Measurements from ENCODE around the gene HACD2. TPM values are rescaled to one million over a fixed set of nuclear protein-coding genes. Genes with fewer than 3 reads are reported as not detected.

Gene HACD2
- total RNA-seq, 1 experiment from 2014 or later: 27.4 TPM

- peaks cover 0 to 6% of the 10 kb centered on the region in 2 experiments; a peak in 2 of 4 replicates for H3K4me1 Mint-ChIP-seq
- no CpG with 5 or more reads among the region's 2 CpGs for WGBS (ENCODE audit: extremely low coverage, insufficient read length, low lambda C conversion rate)
- H3K4me2 ChIP-seq (ENCODE audit: insufficient read depth, insufficient read length, low read length): no peak overlapping the region
- no peak overlapping the region for H3K56ac ChIP-seq (ENCODE audit: insufficient read length, low read depth, low read length)
- H3K9me3 ChIP-seq (ENCODE audit: control insufficient read depth, low read depth, low read length): no peaks in the 10 kb centered on the region
- no peak for TF ChIP-seq CTCF (conservative IDR thresholded peaks at IDR 0.05)
- no peak overlapping the region for H2BK20ac ChIP-seq (ENCODE audit: low read depth, low read length, poor library complexity, severe bottlenecking)
- no peak overlapping the region for H2AK5ac ChIP-seq (ENCODE audit: insufficient read length, low read length)
- H3T11ph ChIP-seq (ENCODE audit: low read length): no peak overlapping the region
- no peak overlapping the region for H2BK5ac ChIP-seq (ENCODE audit: insufficient read length, low read length)
- H3K18ac ChIP-seq (ENCODE audit: insufficient read length, low read depth, low read length): no peak overlapping the region
- H3K79me1 ChIP-seq (ENCODE audit: insufficient read depth, low read depth, low read length, poor library complexity, severe bottlenecking): no peaks in the 10 kb centered on the region
- no peak overlapping the region for H2AFZ ChIP-seq (ENCODE audit: low read length)
- no peak overlapping the region for H4K5ac ChIP-seq (ENCODE audit: insufficient read length, low read depth, low read length)
- H3K23me2 ChIP-seq (ENCODE audit: insufficient read length, low read depth, low read length, poor library complexity, severe bottlenecking): no peaks in the 10 kb centered on the region
- no peak overlapping the region for H3K14ac ChIP-seq (ENCODE audit: insufficient read depth, low read length)
- H3K4ac ChIP-seq (ENCODE audit: low read depth, low read length): no peak overlapping the region
- H2BK15ac ChIP-seq (ENCODE audit: low read depth, low read length): no peak overlapping the region
- H3K4me3 Mint-ChIP-seq: no peak overlapping the region
- no peak overlapping the region for H4K8ac ChIP-seq (replicated peaks; ENCODE audit: insufficient read length, low read depth, low read length)
- H3K23ac ChIP-seq (ENCODE audit: insufficient read length, low read depth, low read length): no peak overlapping the region
- no peaks in the 10 kb centered on the region for H3K27me3 ChIP-seq (ENCODE audit: insufficient read depth, low read length)
- H2BK120ac ChIP-seq (ENCODE audit: low read depth, low read length, poor library complexity, severe bottlenecking): no peak overlapping the region
- no peaks in the 10 kb centered on the region for H3K27me3 Mint-ChIP-seq (ENCODE audit: low read depth)
- no peak overlapping the region for H2BK12ac ChIP-seq (ENCODE audit: insufficient read length, low read depth, low read length)
- H3K9ac ChIP-seq (ENCODE audit: extremely low read depth, insufficient read length, low read length): no peak overlapping the region
- peaks cover 0 to 9% (median 0%) of the 10 kb centered on the region in 3 experiments; a peak in 2 of 7 replicates for H3K36me3 Mint-ChIP-seq (ENCODE audit: insufficient read depth in 1 of 3, low read depth in 3 of 3)
- DNase-seq: no peak
- H4K20me1 ChIP-seq (ENCODE audit: control insufficient read depth, insufficient read depth, insufficient read length): no peaks in the 10 kb centered on the region
- no peak overlapping the region for H3K27ac Mint-ChIP-seq
- H3K79me2 ChIP-seq (ENCODE audit: insufficient read depth, low read length): no peaks in the 10 kb centered on the region
- H4K91ac ChIP-seq (ENCODE audit: insufficient read length, low read depth, low read length): no peak overlapping the region
- no peaks in the 10 kb centered on the region for H3K9me3 Mint-ChIP-seq
- H3K4me1 ChIP-seq (ENCODE audit: insufficient read depth, low read length): no peaks in the 10 kb centered on the region
- no peak overlapping the region for H3K27ac ChIP-seq (ENCODE audit: insufficient read length, low read depth, low read length)
Observed at GRCh38 chr3:123528130-123528529, 56.7 kb downstream of the HACD2 start.

All from H9 (cell line).